OCI-LY7 (cell line): ENCODE results near the gene GPR27. TPM values are rescaled to one million over a fixed set of nuclear protein-coding genes. Genes with fewer than 3 reads are reported as not detected.

ENCODE experiments used
- BruUV-seq: library from RNA; stranded (reverse); fragments of 400-500 nt; replicated peaks from 2 replicates; lab custom pipeline; 2021; lab: Mats Ljungman, UMichigan
- CTCF ChIA-PET: fragments of 300-600 bp; sonication (Branson Sonifier 250); formaldehyde crosslinking; loops from one replicate; lab custom pipeline; 2022; ENCODE audit warnings: antibody characterized with exemption; ENCODE audit not compliant: unreplicated experiment; lab: Charles Lee
- POLR2A ChIA-PET: fragments of 300-600 bp; sonication (Branson Sonifier 250); formaldehyde crosslinking; loops from one replicate; lab custom pipeline; 2022; ENCODE audit warnings: antibody characterized with exemption; lab: Charles Lee
- DNase-seq: peaks from one replicate; pipeline ENCODE4 v3.0.0-alpha.2; 2015; ENCODE audit warnings: low spot score
- H2AFZ ChIP-seq: fragments of 200-600 bp; sonication (generic), shearing (Covaris generic); 2 replicates; pipeline ENCODE4 v1.6.1; 2014; ENCODE audit warnings: mild to moderate bottlenecking, antibody characterized with exemption, low read length, moderate library complexity
- H3K27ac ChIP-seq: fragments of 200-600 bp; sonication (generic); 2 replicates; pipeline ENCODE4 v1.5.1; 2014; ENCODE audit warnings: mixed run types, low read depth, mild to moderate bottlenecking, moderate library complexity, low read length, inconsistent platforms; ENCODE audit not compliant: poor library complexity, severe bottlenecking
- H3K36me3 ChIP-seq: fragments of 200-600 bp; sonication (generic); 2 replicates; pipeline ENCODE4 v1.6.1; 2014; ENCODE audit warnings: mild to moderate bottlenecking, antibody characterized with exemption, low read length, moderate library complexity, mixed read lengths; ENCODE audit not compliant: insufficient read depth
- H3K4me1 ChIP-seq: fragments of 200-600 bp; sonication (generic); 2 replicates; pipeline ENCODE4 v1.5.1; 2014; ENCODE audit warnings: mild to moderate bottlenecking, low read length; ENCODE audit not compliant: insufficient read depth, poor library complexity, severe bottlenecking
- H3K4me2 ChIP-seq: fragments of 200-600 bp; sonication (generic); 2 replicates; pipeline ENCODE4 v1.6.1; 2014; ENCODE audit warnings: mild to moderate bottlenecking, low read length
- H3K4me3 ChIP-seq: fragments of 200-600 bp; sonication (generic); 2 replicates; pipeline ENCODE4 v1.5.1; 2014; ENCODE audit warnings: mild to moderate bottlenecking, low read depth, low read length; ENCODE audit not compliant: poor library complexity, severe bottlenecking
- H3K79me2 ChIP-seq: fragments of 200-600 bp; sonication (generic); 2 replicates; pipeline ENCODE4 v1.6.1; 2016; ENCODE audit warnings: low read depth, mild to moderate bottlenecking, low read length, moderate library complexity, mixed read lengths; ENCODE audit not compliant: insufficient read depth
- H3K9me2 ChIP-seq: fragments of 200-600 bp; sonication (generic); 2 replicates; pipeline ENCODE4 v1.6.1; 2016; ENCODE audit warnings: mild to moderate bottlenecking, low read length, mixed read lengths; ENCODE audit not compliant: insufficient read depth
- H3K9me3 ChIP-seq: fragments of 200-600 bp; sonication (generic); 2 replicates; pipeline ENCODE4 v1.6.1; 2014; ENCODE audit warnings: mild to moderate bottlenecking, mixed run types, low read length, mixed read lengths
- H4K20me1 ChIP-seq: fragments of 200-600 bp; sonication (generic); 2 replicates; pipeline ENCODE4 v1.6.1; 2014; ENCODE audit warnings: mild to moderate bottlenecking, antibody characterized with exemption, low read length, moderate library complexity, mixed read lengths; ENCODE audit not compliant: insufficient read depth
- CTCF ChIP-seq: fragments of 200-600 bp; sonication (generic); conservative IDR thresholded peaks from 2 replicates; pipeline ENCODE4 v1.5.1; 2014; ENCODE audit warnings: mild to moderate bottlenecking, antibody characterized with exemption, low read length, moderate library complexity, mixed read lengths
- EZH2phosphoT487 ChIP-seq: fragments of 200-600 bp; sonication (generic); IDR thresholded peaks from 2 replicates; pipeline ENCODE4 v1.6.1; 2018; ENCODE audit warnings: low read depth, borderline replicate concordance, mild to moderate bottlenecking, mixed run types, antibody characterized with exemption, low read length, moderate library complexity, mixed read lengths
- intact Hi-C: fragments of 100-400 bp; cut with micrococcal nuclease; formaldehyde crosslinking; loops from one replicate; pipeline ENCODE4 v1.10.0; 2022; ENCODE audit not compliant: unreplicated experiment
- total RNA-seq, 2 experiments: library from RNA; depleted of rRNA in 1 of 2; stranded (reverse); fragments of >200 nt in 1 of 2; shearing (Covaris generic) in 1 of 2; gene quantifications; 2 replicates each; pipeline ENCODE4 v1.2.3, GENCODE V29; 2014 to 2022

GPR27 gene
- total RNA-seq, 2 experiments from 2014 or later: not detected

GRCh38 chr3:71758091-71758490 lies 4.4 kb downstream of the GPR27 start:
- H2AFZ ChIP-seq: no peak overlapping the region
- H3K79me2 ChIP-seq: no peaks in the 10 kb centered on the region
- DNase-seq: no peak
- no peak overlapping the region for H3K4me3 ChIP-seq
- H3K4me2 ChIP-seq: no peak overlapping the region
- no peaks in the 10 kb centered on the region for H3K9me2 ChIP-seq
- H3K4me1 ChIP-seq: no peaks in the 10 kb centered on the region
- ChIA-PET POLR2A (no interaction called here), CTCF (no interaction called here)
- H3K9me3 ChIP-seq: no peaks in the 10 kb centered on the region
- no peak overlapping the region for H3K27ac ChIP-seq
- H3K36me3 ChIP-seq: no peaks in the 10 kb centered on the region
- TF ChIP-seq CTCF (no peak), EZH2phosphoT487 (no peak)
- intact Hi-C loops: no loop called here
- no TSS peak for BruUV-seq
- H4K20me1 ChIP-seq: no peaks in the 10 kb centered on the region

GRCh38 chr3:71759401-71759800 lies 5.7 kb downstream of the GPR27 start:
- BruUV-seq: no TSS peak
- Histone ChIP-seq H3K36me3 (no peaks in the 10 kb centered on the region), H4K20me1 (no peaks in the 10 kb centered on the region), H3K79me2 (no peaks in the 10 kb centered on the region), H3K27ac (no peak overlapping the region), H3K4me3 (no peak overlapping the region), H3K4me2 (no peak overlapping the region), H3K9me3 (no peaks in the 10 kb centered on the region), H2AFZ (no peak overlapping the region), H3K9me2 (no peaks in the 10 kb centered on the region), H3K4me1 (no peaks in the 10 kb centered on the region)
- no peak for DNase-seq
- intact Hi-C loops: no loop called here
- ChIA-PET POLR2A (no interaction called here), CTCF (no interaction called here)
- TF ChIP-seq CTCF (no peak), EZH2phosphoT487 (no peak)

GRCh38 chr3:71760140-71760539 lies 6.5 kb downstream of the GPR27 start:
- H3K36me3 ChIP-seq: no peaks in the 10 kb centered on the region
- no peaks in the 10 kb centered on the region for H3K9me3 ChIP-seq
- H4K20me1 ChIP-seq: no peaks in the 10 kb centered on the region
- no peaks in the 10 kb centered on the region for H3K79me2 ChIP-seq
- H3K4me2 ChIP-seq: no peak overlapping the region
- no peaks in the 10 kb centered on the region for H3K9me2 ChIP-seq
- intact Hi-C loops: no loop called here
- DNase-seq: no peak
- no peak overlapping the region for H3K27ac ChIP-seq
- BruUV-seq: no TSS peak
- no peaks in the 10 kb centered on the region for H3K4me1 ChIP-seq
- no peak overlapping the region for H2AFZ ChIP-seq
- ChIA-PET CTCF (no interaction called here), POLR2A (no interaction called here)
- H3K4me3 ChIP-seq: no peak overlapping the region
- TF ChIP-seq EZH2phosphoT487 (no peak), CTCF (no peak)
